Lung (tissue), 12 donors: ENCODE data around the gene LRIT3. TPM values are rescaled to one million over a fixed set of nuclear protein-coding genes. Genes with fewer than 3 reads are reported as not detected.
A peak's percentile ranks its signal among the peaks of the same experiment; 100 is the strongest.

Experiments
- ATAC-seq: fragments of 200-7000 bp; cut with Tn5 transposase; one replicate; pipeline ENCODE4 v1.9.1; 2020; ENCODE audit warnings: moderate number of reproducible peaks; ENCODE audit not compliant: insufficient read depth, low FRiP score
- DNase-seq, 3 donors: peaks; one replicate each; pipeline ENCODE4 v3.0.0-alpha.2; 2013 to 2017
- H3K27ac ChIP-seq, 2 donors: one replicate each; pipeline ENCODE4 v1.5.1; 2013; ENCODE audit warnings: mild to moderate bottlenecking in 2 of 2, moderate library complexity in 2 of 2, control low read depth in 1 of 2, inconsistent platforms in 1 of 2, low read depth in 1 of 2, low read length in 1 of 2
- H3K27me3 ChIP-seq, 3 donors: one replicate each; pipeline ENCODE4 v1.5.1; 2013; ENCODE audit warnings: low read length in 2 of 3; ENCODE audit not compliant: control insufficient read depth in 3 of 3, insufficient read depth in 3 of 3
- H3K36me3 ChIP-seq, 4 donors: one replicate each; pipeline ENCODE4 v1.5.1; 2013; ENCODE audit warnings: low read length in 4 of 4, mild to moderate bottlenecking in 1 of 4, moderate library complexity in 1 of 4; ENCODE audit not compliant: control insufficient read depth in 4 of 4, insufficient read depth in 4 of 4
- H3K4me1 ChIP-seq, 5 donors: one replicate each; pipeline ENCODE4 v1.5.1; 2013; ENCODE audit warnings: low read length in 5 of 5, mild to moderate bottlenecking in 2 of 5, moderate library complexity in 1 of 5; ENCODE audit not compliant: control insufficient read depth in 5 of 5, insufficient read depth in 5 of 5
- H3K4me3 ChIP-seq: one replicate; pipeline ENCODE4 v1.5.1; 2013; ENCODE audit warnings: mild to moderate bottlenecking, control low read depth, moderate library complexity
- H3K9ac ChIP-seq, 2 donors: one replicate each; pipeline ENCODE4 v1.5.1; 2013; ENCODE audit warnings: low read length in 2 of 2, control low read depth in 1 of 2; ENCODE audit not compliant: insufficient read depth in 1 of 2
- H3K9me3 ChIP-seq, 4 donors: one replicate each; pipeline ENCODE4 v1.5.1; 2013; ENCODE audit warnings: low read length in 3 of 4, mild to moderate bottlenecking in 1 of 4, moderate library complexity in 1 of 4; ENCODE audit not compliant: control insufficient read depth in 4 of 4, insufficient read depth in 3 of 4
- CTCF ChIP-seq: IDR thresholded peaks from 2 replicates; pipeline ENCODE4 v1.5.1; 2012; ENCODE audit warnings: mild to moderate bottlenecking; ENCODE audit errors: control extremely low read depth, extremely low read depth
- WGBS, 2 donors: extraction: QIAGEN DNeasy Blood & Tissue Kit; methylation state at CpG; one replicate each; pipeline ENCODE4 v1.1.7; 2013; 5-methylcytosine and 5-hydroxymethylcytosine counted together
- polyA plus RNA-seq, 2 donors: library from polyadenylated mRNA; stranded (reverse); fragments of 200-250 nt; gene quantifications; one replicate each; pipeline ENCODE4 v1.2.1, GENCODE V29; 2013
- total RNA-seq, 2 donors: library from RNA; depleted of rRNA in 1 of 2; stranded (reverse); fragments of >200 nt in 1 of 2; gene quantifications; one replicate each; pipeline ENCODE4 v1.2.1, GENCODE V29; 2014 to 2021
- donor health status: control.
- donor health status: control.
- donor health status: Bipolar disorder and iron deficiency.
- donor health status: healthy.
- donor health status: DM: yes; HTN: yes; CAD: no.

The LRIT3 gene
- total and polyA plus RNA-seq, 4 donors, result 0.10 to 0.37 (median 0.27) TPM

DNA sequence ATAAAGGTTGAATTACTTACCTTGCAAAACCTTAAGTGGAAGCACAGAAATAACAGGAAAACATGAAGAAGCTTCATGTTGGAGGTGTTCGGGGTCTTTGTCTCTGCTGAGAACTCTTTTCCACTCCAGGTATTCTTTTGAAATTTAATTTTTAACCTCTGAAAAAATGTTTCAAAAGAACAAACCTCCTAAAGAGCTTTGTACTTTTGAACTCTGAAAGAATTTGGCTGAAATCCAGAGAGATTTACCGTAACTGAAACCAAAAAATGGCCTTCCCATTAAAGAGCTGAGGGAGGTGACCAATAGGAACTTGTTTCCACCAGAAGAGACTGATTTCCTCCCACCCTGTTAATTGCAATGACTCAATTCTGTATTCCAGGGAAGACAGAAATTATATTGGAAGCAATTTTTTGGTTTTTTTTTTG, 46.0 kb upstream of the LRIT3 start, which contains the start of gene CFI:
Gene CFI, minus strand, starts transcription at position 105 of the 425 bp plus-strand sequence. Its CDS starts 28 bp downstream, at position 77.
- Histone ChIP-seq H3K4me3 (no peak within 1 kb of the TSS), H3K9ac (peak within 1 kb of the TSS; percentile 17 to 26), H3K9me3 (no peaks in the 10 kb centered on the region), H3K4me1 (peaks cover 0 to 1% (median 0%) of the 10 kb centered on the region in 5 donors), H3K36me3 (no peaks in the 10 kb centered on the region), H3K27ac (peak within 1 kb of the TSS in 1 of 2 donors; percentile 33), H3K27me3 (no peaks in the 10 kb centered on the region)
- DNase-seq, result peak in 2 of 3 donors; percentile 68 to 76
- peak; percentile 58 for ATAC-seq
- WGBS, 2 donors, result 28 to 52% methylated on average over 2 of the region's 2 CpGs
- TF ChIP-seq CTCF, result no peak

DNA sequence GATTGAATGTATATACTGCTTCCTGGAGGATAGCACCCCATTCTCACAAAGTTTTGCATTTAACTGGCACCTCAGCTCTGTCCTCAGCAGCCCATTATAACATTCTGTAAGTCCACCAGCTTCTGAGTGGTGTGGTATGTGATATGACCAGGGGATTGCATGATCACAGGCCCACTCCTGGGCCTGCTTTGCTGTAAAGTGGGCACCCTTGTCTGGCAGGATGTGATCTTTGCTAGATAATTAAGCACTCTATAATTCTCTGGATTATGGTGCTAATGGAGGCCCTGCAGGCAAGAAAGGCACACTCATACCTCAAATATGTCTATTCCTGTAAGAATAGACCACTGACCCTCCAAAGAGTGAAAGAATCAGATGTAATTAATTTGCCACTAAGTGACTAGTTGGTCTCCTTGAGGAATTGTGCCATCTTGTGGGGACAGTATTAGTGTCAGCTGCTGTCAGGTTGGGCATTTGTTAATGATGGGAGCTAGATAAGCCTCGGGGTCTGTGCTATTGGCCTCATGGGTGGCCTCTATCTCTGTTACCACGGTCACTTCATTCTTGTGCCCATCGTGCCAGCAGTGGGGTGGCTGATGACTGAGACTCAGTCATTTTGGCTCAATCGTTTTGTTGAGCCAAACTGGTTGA, 43.9 kb upstream of the LRIT3 start:
- H3K27me3 ChIP-seq, result no peaks in the 10 kb centered on the region
- H3K27ac ChIP-seq, result no peak overlapping the region
- no peak overlapping the region for H3K9ac ChIP-seq
- H3K9me3 ChIP-seq, result no peaks in the 10 kb centered on the region
- DNase-seq, result peak; percentile 19 to 66 (median 48)
- H3K36me3 ChIP-seq, result no peaks in the 10 kb centered on the region
- WGBS, 2 donors, result 31 to 55% methylated on average over 4 of the region's 4 CpGs
- H3K4me3 ChIP-seq, result no peak overlapping the region
- H3K4me1 ChIP-seq, result peaks cover 0 to 1% (median 0%) of the 10 kb centered on the region in 5 donors
- ATAC-seq, result peak; percentile 62
- TF ChIP-seq CTCF, result no peak

- H3K4me1 ChIP-seq, result peaks cover 0 to 2% (median 0%) of the 10 kb centered on the region in 5 donors
- TF ChIP-seq CTCF, result no peak
- WGBS, 2 donors, result 93 to 100% methylated on average over 2 of the region's 2 CpGs
- no peak for DNase-seq
- no peaks in the 10 kb centered on the region for H3K9me3 ChIP-seq
- no peak for ATAC-seq
- H3K36me3 ChIP-seq, result no peaks in the 10 kb centered on the region
- H3K9ac ChIP-seq, result no peak overlapping the region
- no peak overlapping the region for H3K4me3 ChIP-seq
- peaks cover 0 to 3% (median 0%) of the 10 kb centered on the region in 3 donors for H3K27me3 ChIP-seq
- H3K27ac ChIP-seq, result no peak overlapping the region
Observed at GRCh38 chr4:109809655-109810054, 38.3 kb upstream of the LRIT3 start.
